RCC 7860 (cell line): ENCODE data around the gene TCF4.
A peak's percentile ranks its signal among the peaks of the same experiment; 100 is the strongest.

ENCODE experiments used
- DNase-seq: peaks from one replicate; pipeline ENCODE4 v3.0.0-alpha.2; 2015; ENCODE audit warnings: low spot score
- FAIRE-seq: peaks from 2 replicates; lab custom pipeline; 2012; peaks lifted over from hg19 to GRCh38; lab: Jason Lieb, UNC

TCF4 gene

GRCh38 chr18:55336438-55337100, 251.4 kb downstream of the TCF4 start:
- no peak for DNase-seq
- FAIRE-seq: no peak

GRCh38 chr18:55334875-55335274, 253.1 kb downstream of the TCF4 start:
- FAIRE-seq (no peak), DNase-seq (no peak)

- FAIRE-seq (no peak), DNase-seq (no peak)
Measured at GRCh38 chr18:55331301-55331700, 256.7 kb downstream of the TCF4 start.

GRCh38 chr18:55328301-55328700, 259.7 kb downstream of the TCF4 start:
- DNase-seq (no peak), FAIRE-seq (no peak)

GRCh38 chr18:55327454-55327853, 260.5 kb downstream of the TCF4 start:
- DNase-seq (no peak), FAIRE-seq (no peak)

GRCh38 chr18:55326134-55326533, 261.9 kb downstream of the TCF4 start:
- FAIRE-seq (no peak), DNase-seq (no peak)

- FAIRE-seq (no peak), DNase-seq (no peak)
Measured at GRCh38 chr18:55324166-55324565, 263.8 kb downstream of the TCF4 start.

- DNase-seq (no peak), FAIRE-seq (no peak)
Measured at GRCh38 chr18:55323051-55323994, 264.7 kb downstream of the TCF4 start.

GRCh38 chr18:55322178-55322735, 265.7 kb downstream of the TCF4 start:
- FAIRE-seq (no peak), DNase-seq (peak; percentile 24)

- FAIRE-seq (no peak), DNase-seq (peak; percentile 13)
Measured at GRCh38 chr18:55321265-55322177, 266.5 kb downstream of the TCF4 start.

- DNase-seq (no peak), FAIRE-seq (no peak)
Measured at GRCh38 chr18:55320424-55321264, 267.3 kb downstream of the TCF4 start.

GRCh38 chr18:55319459-55320193, 268.4 kb downstream of the TCF4 start:
- DNase-seq (no peak), FAIRE-seq (no peak)

GRCh38 chr18:55318951-55319441, 269.0 kb downstream of the TCF4 start:
- DNase-seq: no peak
- no peak for FAIRE-seq

GRCh38 chr18:55317864-55318263, 270.1 kb downstream of the TCF4 start:
- DNase-seq (no peak), FAIRE-seq (no peak)

- DNase-seq (no peak), FAIRE-seq (no peak)
Measured at GRCh38 chr18:55317324-55317723, 270.7 kb downstream of the TCF4 start.

GRCh38 chr18:55316486-55317184, 271.4 kb downstream of the TCF4 start:
- DNase-seq (no peak), FAIRE-seq (no peak)

GRCh38 chr18:55314615-55315237, 273.3 kb downstream of the TCF4 start:
- FAIRE-seq: no peak

GRCh38 chr18:55314031-55314430, 274.0 kb downstream of the TCF4 start:
- no peak for FAIRE-seq

More at GRCh38 chr18:55314615-55315237, 273.3 kb downstream of the TCF4 start:
- DNase-seq: no peak

More at GRCh38 chr18:55314031-55314430, 274.0 kb downstream of the TCF4 start:
- no peak for DNase-seq
